Measurements from ENCODE around the gene NPAS3.
A peak's percentile ranks its signal among the peaks of the same experiment; 100 is the strongest.

The NPAS3 gene

DNA sequence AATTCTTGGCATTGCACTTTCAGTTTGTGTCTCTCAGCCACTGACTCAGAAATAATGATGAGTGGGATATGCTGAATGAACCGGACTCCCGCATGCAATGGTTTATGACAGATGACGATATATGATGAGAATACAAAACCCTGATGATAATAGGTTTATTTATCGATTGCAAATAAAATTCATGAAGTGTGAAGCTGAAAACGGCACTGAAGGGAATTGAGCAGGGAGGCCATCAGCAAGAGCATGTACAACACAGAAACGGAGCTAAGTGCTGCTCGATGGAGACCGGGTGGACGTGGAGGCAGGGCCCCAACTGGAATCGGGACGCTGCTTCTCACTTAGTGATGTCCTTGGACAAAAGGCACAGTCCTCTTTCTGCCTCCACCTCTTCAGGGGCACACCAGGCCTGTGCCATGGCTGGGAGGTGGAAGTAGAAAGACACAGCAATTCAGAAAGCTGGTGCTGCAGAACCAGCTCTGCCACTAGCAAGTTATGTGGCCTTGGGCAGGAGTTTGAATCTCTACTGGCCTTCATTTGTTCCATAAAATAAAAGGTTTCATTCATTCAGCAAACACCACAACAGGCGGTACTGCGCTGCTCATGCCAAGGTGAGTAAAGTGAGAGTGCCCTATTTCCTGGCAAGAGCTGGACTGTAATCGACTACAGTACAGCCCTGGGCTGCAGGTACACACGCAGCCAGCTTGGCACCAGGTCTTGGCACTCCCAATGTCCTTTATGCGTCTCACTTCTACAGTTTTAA, 895.2 kb downstream of the NPAS3 start:
- DNase-seq, result no peak

DNA sequence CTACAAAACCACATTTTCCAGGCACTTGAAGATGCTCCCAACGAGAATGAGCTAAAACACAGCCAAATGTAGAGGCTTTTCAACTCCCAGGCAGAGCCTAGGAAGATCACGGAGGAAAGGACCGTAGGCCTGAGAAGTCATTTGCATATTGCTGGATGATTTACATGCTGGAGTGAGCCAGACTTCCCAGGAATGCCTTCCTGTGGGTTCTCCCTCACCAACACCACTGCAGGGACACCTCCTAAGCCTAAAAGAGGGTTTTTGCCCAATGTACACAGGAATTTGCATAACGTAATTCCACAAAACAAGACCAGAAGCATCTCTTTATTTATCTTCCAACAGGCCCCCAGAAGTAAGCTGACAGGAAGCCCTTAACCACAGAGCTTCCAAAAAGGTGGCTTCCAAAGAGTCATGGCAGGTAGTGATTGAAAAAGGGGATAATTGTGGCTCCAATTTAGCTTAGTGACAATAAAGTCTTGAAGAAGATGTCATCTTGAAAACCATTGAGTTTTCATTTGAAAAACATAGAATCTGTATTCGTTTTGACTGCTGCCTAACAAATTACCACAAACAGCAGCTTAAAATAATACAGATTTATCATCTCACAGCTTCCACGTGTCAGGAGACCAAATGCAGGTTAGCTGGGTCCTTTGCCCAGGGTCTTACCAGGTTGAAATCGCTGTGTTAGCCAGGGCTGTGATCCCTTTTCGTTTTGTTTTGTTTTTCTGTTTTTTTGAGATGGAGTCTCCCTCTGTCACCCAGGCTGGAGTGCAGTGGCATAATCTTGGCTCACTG, 896.0 kb downstream of the NPAS3 start:
- no peak for DNase-seq

DNA sequence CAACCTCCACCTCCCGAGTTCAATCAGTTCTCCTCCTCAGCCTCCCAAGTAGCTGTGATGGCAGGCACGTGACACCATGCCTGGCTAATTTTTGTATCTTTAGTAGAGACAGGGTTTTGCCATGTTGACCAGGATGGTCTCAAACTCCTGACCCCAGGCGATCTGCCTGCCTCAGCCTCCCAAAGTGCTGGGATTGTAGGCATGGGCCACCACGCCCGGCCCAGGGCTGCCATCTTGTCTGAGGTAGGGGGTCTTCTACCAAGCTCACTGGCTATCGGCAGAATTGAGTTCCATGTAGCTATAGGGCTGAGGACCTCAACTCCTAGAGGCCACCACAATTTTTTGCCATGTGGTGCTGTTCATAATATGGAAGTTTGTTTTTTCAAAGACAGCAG, 896.6 kb downstream of the NPAS3 start:
- no peak for DNase-seq

DNA sequence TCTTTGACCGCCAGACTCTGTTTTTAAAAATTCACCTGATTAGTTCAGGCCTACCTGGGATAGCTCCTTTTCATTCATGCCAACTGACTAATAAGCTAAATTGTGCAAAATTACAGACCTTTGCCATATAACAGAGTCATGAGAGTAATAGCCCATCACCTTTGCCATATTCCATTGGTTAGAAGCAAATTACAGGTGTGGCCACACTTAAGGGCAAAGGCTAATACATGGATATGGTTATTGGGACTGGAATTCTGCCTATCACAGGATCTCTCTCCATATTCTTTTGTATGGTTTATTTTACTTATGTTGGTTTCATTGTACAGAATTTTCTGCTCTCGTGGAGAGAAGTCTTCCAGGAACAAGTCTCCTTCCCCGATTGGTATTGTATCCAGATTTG, 897.0 kb downstream of the NPAS3 start:
- DNase-seq, result no peak

DNA sequence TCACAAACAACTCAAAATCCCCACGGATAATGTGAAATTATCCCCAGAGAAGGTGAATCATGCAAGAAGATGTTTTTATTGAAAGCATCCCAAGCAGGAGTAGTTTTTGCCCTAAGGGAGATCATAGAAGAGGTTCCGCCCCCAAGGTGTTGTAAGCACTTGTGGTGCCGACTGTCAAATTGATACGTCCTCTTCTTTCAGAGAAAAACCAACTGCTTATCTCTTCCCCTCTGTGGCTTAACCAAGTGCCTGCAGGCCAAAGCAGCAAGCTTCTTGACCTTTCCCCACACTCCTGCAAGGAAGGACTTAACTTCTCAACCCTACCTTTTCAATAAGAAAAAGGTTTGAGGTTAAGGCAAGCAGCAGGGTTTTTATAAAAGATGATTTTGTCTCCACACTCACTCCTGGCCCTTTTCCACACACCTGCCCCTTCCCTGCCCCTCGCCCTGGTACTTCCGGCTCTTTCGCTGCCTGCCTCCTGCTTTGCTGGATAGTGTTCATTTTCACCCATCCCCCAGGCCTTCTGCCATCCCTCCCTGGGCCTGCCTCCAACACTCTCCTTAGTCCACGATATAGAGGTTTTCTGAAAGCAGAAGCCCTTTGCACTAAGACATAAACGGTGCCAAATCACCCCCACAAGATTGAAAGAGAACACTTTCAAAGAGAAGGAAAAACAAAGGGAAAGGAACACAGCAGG, 897.7 kb downstream of the NPAS3 start:
- DNase-seq, result no peak

DNA sequence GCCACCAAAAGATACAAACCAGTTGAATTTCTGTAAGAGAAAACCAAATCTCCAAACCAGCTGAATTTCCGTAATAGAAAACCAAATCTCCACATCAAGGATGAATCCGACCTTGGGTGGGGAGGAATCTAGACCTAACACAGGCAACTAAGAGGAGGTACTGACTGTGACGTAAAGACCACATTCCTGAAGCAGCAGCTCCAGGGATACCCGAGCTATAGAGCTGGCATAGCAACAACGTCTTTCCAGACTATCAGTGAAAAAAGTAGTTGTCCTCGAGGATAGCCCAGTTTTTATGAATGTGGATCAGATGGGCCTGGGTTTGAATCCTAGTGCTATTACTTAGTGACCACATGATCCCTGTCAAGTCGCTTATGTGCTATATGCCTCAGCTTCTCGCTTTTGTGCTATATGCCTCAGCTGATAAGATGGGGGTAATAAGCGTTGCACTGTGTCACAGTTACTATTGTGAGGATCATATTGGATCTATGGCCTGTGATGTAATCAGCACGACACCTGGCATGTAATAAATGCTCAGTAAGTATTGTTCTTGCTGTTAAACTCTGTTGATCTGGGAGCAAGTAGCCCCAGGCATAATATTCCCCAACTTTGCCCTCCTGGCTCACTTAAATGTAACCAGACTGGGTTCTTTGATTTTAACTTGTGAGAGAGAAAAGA, 898.4 kb downstream of the NPAS3 start:
- no peak for DNase-seq

DNA sequence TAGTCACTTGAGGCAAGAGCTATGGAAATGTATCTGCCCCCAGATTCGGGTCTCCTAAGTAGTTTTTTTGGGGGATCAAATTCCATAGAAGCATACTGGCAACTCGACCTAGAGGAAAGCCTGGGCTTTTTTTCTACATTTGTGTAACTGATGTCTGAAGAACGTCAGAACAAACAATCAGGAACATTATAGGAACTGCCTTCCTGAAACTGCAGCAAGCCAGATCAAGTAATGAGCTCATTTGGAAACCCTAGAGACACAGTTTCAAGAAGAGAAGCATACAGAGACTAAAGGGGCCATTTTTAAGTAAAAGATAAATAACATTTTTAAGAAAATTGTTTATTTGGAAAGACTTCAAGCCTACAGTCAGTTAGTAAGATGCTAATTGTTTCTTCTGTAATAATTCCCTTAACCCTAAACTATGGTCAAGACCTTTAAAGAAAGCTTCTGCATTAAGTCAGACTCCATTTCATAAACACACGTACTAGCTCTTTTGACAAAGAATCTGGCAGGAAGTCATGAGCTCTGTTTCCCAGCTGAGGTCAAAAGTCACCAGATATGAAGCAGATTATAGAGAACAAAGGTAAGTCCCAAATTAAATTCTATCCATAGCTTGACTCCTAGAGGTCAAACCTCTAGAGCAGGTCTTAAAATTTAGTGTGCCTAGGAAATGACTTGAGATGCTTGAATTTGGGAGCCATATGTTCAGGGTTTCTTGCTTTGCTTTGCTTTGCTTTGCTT, 899.4 kb downstream of the NPAS3 start:
- no peak for DNase-seq

DNA sequence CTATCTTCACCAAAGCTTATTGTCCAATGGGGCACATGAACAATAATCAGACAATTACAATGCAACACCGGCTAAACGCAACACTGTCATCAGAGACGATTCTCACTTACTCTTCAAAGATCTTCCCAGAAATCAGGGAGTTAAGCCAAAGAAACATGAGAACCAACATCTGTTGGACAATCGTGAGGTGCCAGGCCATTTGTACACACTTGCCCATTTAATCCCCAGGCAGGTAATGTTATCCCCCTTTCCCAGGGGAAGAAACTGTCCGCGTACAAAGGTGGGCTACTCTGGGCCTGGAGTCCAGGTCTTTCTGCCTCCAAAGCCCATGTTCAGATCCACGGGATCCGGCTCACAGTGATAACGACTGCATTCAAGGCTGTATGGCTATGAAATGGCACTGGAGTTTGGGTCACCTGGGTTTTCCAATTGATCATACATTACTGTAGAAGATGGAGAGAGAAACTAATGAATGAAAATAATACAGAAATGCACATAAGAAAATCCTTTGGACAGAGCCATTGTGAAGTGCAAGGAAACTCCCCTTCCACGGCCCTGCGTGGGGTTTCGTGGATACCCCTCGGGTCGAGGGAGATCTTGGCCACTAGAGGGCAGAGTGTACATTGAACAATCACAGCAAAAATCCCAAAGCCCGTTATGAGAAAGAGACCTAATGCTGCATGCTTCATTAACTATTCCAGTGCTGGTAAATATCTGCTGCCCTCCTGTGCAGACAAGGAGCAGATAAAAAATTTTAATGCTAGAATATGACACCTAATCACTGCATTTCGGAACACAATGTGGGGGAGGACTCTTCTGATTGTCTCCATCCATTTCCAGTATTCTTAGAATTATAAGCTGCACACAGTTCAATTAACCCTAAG, 900.8 kb downstream of the NPAS3 start:
- DNase-seq, result peak; percentile 62

DNA sequence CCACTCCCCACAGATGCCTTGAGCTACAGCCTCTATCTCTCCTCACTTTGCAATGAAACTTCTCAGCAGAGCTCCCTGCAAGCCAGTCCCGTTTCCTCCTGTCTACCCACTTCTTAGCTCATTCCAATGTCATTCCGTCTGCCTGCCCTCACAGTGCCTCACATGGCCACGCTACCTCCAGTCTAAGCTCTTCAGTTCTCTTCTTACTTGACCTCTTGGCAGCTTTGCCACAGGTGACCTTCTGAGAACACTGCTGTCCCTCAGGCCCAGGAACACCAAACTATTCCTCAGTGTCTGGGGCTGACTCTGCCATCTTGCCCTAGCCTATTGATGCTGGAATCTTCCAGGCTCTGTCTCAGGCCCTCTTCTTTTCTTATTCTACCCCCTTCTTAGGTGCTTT, 902.1 kb downstream of the NPAS3 start:
- no peak for DNase-seq

DNA sequence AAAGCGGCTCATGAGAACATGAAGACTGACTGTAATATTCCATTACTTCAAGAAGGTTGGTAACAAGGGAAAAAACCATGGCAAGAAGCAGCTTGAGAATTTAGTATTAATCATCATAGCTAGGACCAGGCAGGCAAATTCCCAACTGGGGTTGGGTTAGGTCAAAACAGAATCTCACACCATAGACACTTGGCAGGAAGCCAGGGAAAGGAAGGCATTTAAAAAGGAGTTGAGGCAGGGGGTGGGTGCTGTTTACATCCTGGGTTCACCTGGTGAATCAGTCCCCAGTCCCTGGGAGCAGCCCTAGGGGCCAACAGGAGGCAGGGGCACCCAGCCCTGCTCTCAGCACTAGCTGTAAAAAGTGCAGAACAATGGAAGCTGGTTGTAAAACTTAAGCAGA, 903.6 kb downstream of the NPAS3 start:
- no peak for DNase-seq

DNA sequence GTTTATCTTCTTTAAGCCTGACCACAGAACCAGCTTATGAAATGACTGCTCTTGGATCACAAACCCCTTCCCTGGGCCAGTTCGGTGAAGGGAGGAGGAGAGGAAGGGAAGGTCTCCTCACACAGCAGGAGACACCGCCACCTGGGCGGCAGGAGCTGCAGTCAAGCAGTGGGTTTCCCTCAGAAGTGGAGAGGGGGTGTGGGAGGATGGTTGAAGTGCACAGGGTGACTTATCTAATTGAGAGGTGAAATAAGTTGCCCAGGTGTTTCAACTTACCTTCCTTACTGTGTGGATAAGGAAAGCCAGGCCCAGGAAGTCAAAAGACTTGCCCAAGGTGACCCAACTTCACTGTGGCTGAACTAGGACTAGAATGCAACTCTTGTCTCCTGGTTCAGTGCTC, 905.4 kb downstream of the NPAS3 start:
- DNase-seq, result no peak

DNA sequence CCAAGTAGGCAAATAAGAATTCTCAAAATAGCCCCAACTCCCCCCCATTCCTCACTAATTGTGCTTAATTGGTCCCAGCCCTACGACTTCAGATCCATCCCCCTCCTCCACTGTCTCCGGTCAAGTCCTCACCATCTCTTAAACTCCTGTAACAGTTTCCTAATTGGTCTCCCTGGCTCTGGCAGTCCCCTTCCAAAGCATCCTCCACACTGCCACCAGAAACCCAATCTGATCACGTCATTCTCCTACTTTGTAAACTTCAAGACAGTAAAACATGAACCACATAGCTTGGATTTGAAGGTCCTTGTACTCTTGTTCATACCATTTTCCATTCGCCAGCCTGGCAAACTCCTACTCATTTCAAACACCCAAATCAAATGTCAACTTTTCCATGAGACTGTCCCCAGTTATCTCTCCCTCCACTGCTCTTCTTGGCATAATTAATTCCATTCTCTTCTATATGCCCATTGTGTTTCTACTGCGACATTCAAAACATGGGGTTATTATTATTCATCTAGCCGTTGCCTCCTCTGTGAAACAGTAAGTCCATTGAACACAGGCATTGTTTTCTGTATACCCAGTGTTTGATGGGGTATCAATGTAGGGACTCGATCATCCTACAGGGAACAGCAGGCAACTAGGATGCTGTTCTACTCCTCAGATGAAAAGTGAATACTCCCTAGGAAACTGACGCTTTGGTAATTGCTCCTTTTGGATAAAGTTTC, 907.6 kb downstream of the NPAS3 start:
- DNase-seq, result no peak

DNA sequence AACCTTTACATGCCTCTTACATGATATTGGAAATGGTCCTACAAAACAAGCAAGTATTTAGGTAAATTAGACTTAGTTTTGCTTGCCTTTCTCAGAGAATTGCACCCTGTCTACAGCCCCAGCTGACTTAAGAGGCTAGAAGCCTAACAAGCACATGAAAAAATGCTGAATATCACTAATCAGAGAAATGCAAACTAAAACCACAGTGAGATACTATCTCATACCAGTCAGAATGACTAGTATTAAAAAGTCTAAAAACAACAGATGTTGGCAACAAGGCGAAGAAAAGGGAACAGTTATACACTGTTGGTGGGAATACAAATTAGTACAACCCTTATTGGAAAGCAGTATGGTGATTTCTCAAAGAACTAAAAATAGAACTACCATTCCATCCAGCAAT, 908.4 kb downstream of the NPAS3 start:
- DNase-seq, result no peak

DNA sequence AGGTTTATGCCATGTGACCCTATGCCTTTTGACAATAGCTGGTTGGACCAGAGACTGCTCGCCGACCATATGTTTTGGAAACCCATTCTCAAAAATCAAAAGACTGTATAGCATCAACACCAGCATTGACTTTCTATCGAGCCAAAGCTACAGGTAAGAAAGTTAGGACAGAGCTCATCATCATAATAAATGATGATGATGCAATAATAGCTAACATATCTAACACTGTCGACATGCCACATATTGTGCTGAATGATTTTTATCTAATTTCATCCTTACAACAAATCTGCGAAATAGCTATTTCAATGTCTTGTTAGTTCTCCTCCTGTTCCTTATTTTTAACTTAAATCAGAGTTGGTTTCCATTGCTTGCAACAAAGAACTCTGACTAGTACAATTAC, 909.3 kb downstream of the NPAS3 start:
- no peak for DNase-seq

DNA sequence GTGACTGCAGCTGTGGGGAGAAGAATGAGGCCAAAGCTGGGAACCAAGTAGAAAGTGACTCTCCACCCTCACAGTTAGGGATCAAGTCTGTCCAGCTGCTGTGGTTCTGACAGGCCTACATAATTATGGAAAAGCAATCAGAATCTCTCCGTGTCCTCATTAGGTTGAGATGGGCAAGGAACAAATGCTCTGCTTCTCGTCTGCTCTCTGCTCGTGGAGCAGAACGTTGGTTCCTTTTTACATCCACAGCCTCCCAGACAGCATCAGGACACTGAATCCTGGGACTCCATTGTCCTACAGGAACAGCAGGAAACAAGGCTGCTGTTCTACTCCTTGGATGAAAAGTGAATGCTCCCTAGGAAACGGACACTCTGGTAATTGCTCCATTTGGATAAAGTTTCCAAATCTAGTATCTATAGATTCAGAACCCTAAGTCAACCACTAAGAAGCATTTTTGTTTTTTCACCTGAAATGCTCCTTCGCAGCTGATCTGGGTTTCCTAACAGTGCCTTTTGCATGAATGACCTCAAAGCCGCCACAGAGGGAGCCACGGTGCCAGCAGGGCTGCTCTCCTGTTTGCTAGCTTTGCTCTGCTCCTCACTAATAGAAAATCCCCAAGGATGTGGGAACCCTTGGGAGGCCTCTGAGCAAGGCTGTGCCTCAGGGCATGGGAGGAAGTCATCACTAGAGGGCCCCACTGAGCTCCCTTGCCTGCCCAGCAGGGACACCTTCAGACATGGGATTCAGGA, 910.2 kb downstream of the NPAS3 start:
- DNase-seq, result peak; percentile 11

DNA sequence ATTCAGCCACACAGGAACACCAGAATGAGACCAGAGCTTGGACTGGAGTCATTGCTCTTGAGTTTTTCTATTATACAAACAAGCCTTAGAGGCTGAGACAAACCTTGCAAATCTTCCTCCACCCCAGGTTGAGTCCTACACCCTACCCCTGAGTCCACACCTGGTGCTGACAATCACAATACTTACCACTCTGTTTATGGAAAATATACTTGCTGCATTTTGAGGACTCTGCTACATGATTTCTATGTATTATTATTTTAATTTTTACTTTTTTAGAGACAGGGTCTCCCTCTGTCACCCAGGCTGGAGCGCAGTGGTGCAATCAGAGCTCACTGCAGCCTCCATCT, 910.7 kb downstream of the NPAS3 start:
- no peak for DNase-seq

DNA sequence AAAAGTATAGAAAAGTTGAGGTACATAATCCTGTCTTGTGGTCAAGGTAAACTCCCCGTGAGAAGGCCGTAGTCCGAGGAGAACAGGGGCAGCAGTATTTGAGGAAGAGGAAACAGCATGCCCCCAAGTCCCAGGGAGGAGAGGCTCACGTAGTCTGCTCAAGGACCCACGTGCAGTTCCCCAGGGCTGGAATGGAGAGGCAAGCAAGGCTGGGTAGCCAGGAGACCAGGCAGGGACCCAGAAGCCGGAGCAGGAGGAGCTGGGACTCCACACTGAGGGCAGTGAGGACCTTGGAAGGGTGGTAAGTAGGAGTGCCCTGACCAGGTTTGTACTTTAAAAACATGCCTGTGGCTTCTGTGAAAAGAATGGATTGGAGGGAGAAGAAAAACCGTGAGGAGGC, 912.1 kb downstream of the NPAS3 start:
- DNase-seq, result no peak

DNA sequence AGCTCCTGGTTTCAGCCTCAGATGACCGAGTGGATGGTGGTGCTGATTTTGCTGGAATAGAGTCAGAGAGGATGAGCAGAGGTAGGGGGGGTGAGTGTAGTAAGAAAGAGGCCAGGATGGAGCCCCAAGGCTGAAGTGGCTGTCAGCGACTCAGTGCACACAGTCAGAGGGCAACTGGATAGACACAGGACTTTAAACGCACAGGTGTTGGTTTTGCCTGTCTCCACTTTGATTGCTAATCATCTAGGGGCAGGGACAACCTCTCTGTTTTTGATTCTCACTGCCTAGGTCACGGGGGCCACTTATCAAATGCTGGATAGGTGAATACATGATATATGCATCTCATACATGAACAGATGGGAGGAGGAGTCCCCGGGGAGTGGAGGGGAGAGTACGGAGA, 912.7 kb downstream of the NPAS3 start:
- DNase-seq, result no peak

DNA sequence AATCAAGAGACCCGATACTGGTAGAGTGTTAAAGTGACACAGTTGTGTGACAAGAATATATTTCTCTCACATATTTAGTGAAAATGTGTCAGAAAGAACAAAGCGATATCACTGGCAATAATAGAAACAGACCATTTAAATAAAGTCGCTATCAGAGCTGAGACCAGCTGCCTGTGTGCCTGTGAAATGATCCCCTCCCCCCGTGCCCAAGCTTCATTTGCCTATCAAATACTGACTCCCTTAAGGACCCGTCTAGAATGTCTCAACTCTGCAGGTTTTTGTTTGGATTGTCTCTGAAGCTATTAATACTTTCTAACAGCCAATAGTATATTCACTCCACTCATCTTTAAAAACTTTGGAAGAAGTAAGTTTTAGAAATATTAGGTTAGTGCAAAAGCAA, 913.3 kb downstream of the NPAS3 start:
- no peak for DNase-seq
